ENCODE measurements around the gene TMA16.
"Not testable (repeated sequence)": the region's sequence is repeated elsewhere in the genome, so short reads cannot be mapped to it uniquely, and the experiment has no call there.

Gene TMA16

DNA sequence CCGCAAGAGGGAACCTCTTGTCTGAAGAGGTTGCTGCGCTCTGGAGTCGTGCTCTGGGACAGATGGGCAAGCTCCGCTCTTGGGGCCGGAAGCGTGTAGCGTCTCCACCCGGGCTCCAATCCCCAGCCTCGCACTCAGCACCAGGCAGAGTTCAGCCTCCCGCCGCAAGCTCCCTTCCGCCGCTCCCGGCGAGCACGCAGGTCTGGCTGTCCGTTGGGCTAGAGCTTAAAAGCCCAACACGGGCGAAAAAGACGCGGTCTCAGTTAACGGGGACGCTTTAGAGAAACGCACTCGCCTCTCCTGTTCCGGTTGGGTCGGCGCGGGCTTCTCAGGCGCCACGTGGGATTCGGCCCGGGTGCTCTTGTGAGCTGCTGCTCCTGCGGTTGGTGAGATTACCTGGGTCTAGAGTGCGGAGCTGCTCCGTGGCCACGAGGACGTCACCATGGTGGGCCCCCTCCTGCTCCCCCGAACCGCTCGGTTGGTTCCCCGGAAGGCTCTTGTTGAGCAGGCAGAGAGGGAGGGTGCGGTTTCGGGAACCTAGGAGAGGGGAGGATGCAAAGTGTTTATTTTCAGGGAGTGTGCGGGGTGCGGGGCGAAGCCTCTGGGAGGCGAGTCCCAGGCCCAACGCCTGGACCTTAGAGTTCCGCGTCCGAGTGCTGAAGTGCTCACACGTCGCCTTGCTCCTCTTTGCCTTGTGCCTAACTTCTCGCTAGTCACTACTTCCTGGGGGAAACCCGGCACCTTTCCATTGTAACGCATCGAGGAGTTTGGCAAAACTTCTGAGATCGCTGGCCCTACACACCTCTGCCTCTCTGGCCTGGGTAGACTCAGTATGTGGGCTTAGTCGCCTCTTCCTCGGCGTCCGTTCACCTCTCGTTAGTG lies at the start of gene TMA16:
Gene TMA16 (plus strand): TSS at position 331 of the 882 bp plus-strand sequence. CDS start 112 bp downstream, at position 443.
- DNase-seq, result peak; percentile 82

GRCh38 chr4:163447023-163447422 lies 47.5 kb upstream of the TMA16 start:
- not testable (repeated sequence) for DNase-seq

- no peak for DNase-seq
Observed at GRCh38 chr4:163447481-163447880, 47.0 kb upstream of the TMA16 start.

DNA sequence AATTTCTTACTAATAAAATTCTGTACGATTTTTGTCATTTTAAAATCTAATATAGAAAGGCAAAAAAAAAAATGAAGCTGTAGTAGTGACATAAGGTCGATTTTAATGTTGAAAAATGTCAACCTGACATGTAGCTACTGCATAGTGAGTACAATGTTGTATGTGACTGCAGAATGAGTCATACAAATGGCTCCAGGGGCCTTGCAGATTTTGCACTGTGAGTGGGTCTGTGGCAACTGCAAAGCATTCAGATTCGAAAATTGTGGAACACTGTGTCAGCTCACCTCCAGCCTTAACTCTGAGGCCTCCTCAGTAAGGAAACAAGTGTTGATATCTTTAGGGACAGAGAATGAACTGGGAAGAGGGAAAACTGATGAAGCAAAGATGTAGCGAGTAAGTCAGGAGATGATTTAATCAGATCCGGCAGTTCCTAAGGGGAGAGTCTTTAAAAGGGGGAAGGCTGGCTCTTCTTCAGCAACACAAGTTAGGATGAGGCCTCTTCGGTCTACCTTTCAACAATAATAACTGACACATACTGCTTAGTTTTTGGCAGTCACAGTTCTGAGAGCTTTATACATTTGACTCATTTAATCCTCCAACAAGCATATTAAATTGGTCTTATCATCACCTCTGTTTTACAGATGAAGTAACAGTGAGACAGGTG lies 45.8 kb upstream of the TMA16 start:
- no peak for DNase-seq

DNA sequence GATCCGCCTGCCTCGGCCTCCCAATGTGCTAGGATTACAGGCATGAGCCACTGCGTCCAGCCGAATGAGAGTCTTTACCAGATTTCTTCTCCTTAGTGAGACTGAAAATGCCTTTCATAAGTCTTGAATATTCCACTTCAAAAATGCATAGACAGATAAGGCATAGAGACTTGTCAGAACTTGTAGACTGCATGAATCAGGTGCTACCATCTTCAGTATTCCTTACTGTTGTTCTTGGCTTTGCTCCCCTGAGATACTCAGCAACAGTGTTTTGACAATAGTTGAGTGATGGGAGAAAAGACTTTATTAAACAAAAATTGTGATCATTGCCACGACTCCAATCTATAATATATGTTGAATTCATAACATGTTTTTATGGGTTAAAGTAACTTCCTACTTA lies 31.9 kb upstream of the TMA16 start:
- DNase-seq, result no peak

DNA sequence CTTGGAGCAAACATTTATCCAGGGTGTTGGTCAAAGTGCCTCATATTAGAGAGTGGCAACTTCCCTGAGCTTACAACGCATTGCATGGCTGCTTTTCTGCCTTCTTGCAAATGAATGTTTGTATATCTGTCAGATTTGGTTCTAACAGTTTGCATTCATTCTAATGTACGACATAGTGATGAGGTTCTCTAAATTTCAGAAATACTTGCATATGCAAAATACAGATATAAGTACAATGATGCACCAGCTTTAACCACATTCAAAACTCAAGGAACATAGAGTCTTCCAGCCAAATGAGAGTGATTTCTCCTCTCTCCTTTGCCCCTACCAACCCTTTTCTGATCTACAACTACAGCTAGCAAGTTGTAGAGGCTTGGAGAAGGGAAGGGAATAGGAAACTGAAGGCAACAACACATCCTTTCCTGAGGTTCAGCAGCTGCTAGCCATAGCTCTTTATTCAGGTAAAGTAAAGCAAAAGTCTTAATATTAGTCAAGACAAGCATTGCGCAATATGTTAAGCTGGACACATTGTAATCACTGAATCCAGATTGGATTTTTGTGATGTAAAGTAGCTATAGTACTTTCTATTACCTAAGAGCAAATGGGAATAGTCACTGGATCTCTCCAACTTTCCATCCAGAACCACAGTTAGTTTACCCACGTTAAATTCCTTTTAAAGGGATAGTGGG lies 27.3 kb upstream of the TMA16 start:
- no peak for DNase-seq

DNA sequence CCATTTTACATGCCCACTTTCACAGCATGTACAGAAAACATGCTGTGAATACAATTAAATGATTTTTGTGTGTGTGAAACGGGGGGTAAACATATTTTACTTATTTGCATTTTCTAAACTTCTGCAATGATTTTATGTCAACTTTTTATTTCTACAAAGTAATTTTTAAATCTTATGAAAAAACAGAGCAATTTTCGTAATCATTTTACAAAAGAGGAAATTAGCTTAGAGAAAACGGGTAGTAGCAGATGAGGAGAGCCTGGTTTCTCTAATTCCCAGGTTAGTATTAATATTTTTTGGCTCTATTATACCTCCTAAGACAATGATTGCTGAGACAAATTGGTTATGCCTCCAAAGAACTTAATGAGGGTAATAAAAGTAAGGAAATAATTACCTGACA lies 24.1 kb upstream of the TMA16 start:
- no peak for DNase-seq

DNA sequence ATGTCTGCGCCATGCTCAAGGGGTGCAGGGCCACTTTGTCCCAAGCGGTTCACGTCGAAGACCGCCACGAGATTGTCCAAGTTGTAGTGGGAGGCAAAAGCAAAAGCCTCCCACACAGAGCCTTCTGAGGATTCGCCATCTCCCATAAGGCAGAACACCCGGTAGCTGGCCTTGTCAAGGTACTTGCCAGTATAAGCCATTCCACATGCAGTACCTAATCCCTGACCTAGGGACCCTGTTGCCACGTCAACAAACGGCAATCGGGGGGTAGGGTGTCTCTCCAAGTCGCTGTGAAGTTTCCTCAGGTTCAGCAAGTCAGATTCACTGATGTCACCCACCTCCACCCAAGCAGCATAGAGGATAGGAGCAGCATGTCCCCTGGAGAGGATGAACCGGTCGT lies 21.4 kb upstream of the TMA16 start:
- DNase-seq, result no peak

DNA sequence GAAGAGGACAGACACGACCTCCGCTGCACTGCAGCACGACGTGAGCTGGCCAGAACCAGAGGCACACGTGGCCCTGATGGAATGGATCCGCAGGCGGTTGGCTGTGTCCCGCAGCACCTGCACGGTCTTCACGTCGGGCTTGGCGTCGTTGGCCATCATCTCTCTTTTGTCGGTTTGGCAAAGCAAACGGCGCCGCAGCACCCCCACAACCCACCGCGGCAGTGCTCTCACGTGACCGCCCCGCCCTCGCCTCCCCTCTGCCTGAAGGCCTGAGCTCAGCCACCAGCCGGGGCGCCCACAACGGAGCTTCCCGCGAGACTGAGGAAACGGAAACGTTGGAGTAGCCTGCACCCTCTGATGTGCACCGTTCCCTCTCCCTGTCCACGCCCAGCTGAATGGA lies 20.9 kb upstream of the TMA16 start, which contains the start of gene TKTL2:
Gene TKTL2 (minus strand): TSS at position 179 of the 400 bp plus-strand sequence. CDS start 20 bp downstream, at position 159.
- peak; percentile 27 for DNase-seq

DNA sequence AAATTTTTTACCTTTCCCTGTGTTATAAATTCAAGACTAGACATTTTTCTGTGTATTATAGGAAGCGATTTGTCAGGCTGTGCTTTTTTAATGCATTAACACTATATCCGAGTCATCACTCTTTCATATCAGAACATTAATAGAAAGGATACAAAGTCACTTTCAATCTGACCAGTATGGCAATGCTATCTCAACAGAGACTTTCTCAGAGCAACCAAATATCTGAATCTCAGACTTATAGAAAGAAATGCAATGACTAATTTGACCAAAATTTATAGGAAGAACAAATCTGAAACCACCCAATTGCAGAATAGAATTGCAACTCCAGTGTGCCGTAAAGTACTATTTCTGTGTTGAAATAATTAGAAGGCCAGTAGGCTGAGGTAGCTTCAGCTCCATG lies 20.5 kb upstream of the TMA16 start:
- no peak for DNase-seq

- no peak for DNase-seq
Observed at GRCh38 chr4:163476761-163477438, 17.6 kb upstream of the TMA16 start.

- no peak for DNase-seq
Observed at GRCh38 chr4:163482190-163482589, 12.3 kb upstream of the TMA16 start.

DNA sequence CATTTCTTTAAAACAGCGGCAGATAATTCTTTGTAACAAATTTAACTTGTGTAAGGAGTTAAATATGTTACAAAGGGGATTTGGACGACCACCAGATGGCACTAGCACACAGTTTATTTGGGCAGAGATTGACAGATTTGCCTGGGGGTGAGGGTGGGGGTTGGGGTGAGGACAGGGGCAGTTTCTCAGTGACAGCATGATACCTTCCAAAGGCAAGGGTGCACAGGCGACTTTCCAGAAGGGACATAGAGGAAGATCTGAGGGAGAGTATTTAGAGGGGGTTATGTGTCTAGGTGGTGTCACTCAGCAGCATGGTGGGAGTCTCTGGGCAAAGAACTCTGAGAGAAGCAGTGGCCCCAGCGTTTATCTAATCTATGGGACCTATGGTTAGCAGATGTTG lies 9.6 kb upstream of the TMA16 start:
- DNase-seq, result peak; percentile 2

DNA sequence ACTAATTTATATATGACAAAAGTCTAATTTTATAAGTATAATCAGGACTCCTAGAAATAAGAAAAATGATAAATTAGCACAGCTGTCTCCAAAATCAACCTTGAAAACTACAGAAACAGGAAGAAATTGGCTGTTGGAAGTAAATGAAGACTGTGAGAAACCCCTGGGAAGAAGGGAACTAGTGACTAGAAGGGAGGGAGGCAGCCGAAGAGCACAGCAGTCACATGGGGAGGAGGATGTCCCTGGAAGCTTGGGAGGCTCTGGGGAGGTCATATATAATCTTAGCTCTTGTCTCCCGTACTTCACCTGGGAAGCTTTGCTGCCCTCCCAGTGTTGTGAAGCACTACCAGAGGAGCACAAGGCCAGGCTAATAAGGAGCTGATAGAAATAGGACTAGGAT lies 8.9 kb upstream of the TMA16 start:
- no peak for DNase-seq

- DNase-seq, result no peak
Observed at GRCh38 chr4:163486321-163486720, 8.2 kb upstream of the TMA16 start.

DNA sequence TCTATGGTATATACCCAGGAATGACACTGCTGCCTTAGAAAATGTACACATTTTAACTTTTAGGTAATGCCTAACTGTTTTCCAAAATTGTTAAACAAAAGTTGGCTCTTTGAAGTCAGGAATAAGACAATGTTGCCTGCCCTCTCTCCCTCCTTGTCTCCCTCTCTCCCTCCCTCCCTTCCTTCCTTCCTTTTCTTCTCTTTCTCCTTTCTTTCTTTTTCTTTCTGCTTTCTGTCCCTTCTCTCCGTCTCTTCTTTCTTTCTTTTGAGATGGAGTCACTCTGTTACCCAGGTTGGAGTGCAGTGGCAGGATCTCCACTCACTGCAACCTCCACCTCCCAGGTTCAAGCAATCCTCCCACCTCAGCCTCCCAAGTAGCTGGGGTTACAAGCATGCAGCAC lies 4.6 kb upstream of the TMA16 start:
- no peak for DNase-seq

DNA sequence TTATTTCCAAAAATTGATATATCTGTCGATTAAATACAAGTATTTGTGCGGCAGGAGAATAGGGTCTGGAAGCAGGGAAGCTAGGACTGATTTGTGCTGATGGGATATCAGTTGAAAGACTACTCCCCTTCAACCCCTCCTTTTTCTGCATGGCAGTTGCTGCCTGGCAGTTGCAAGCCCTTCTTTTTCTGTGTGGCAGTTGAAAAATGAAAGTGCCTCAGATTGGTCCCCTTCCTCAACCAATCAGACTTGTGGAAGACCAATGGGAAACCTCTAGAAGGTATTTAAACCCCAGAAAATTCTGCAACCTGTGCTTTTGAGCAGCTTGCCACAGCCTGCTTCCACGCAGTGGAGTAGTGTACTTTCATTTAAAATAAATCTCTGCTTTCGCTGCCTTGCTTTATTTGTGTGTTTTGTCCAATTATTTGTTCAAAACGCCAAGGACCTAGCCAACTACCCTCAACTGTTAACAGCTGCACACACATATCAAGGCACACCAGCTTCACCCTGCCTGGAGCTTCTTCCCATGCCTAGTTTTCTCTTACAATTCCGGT lies 1.5 kb upstream of the TMA16 start:
- DNase-seq, result no peak

- DNase-seq, result no peak
Observed at GRCh38 chr4:163493643-163494359, 689 bp upstream of the TMA16 start.

GRCh38 chr4:163495900-163496299 lies 1.4 kb downstream of the TMA16 start:
- DNase-seq, result no peak

DNA sequence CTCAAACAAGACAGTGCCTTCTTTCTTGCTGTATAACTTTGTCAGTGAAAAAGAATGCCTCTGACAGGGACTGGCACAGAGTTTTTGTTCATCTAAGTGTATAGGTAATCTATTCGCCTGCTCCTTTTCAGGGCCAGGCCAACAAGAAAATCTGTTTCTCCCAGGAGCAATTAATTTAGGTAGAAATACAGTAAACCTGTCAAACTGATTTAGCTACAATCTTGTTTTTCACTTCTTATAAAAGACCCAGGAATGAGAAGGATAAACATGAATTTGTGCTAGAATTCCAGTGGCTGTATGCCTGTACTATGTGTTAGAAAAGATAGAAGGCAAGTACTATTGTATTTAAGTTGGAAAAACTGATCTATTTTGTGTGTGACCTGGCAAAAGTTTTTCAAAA lies 6.1 kb downstream of the TMA16 start:
- DNase-seq, result no peak

DNA sequence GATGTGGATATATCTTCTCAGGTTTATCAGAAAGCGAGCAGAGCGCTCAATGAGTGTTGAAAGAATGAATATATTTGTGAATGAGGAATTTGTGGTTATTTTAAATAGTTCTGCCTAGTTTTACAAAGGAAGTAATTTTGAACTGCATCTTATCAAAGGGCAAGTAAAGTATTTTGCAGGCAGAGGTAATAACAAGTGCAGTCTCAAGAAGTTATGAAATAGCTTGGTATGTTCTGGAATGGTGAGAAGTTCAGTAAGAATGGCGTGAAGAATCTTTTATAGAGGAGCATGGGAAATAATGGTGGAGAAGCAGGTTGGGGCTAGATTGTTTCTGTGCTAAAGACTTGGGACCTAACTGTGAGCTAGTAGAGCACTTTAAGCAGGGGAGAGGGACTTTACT lies 10.9 kb downstream of the TMA16 start:
- DNase-seq, result no peak

GRCh38 chr4:163515198-163515597 lies 20.7 kb downstream of the TMA16 start:
- no peak for DNase-seq
